Neural crest cell (in vitro differentiated cells): ENCODE data around the gene PUS3. TPM values are rescaled to one million over a fixed set of nuclear protein-coding genes. Genes with fewer than 3 reads are reported as not detected.

ENCODE experiments used
- DNase-seq: peaks from one replicate; pipeline ENCODE4 v3.0.0; 2021; ENCODE audit warnings: low read depth, mixed read lengths, low spot score
- H3K27ac Mint-ChIP-seq: one replicate; pipeline ENCODE4 v1.8.0; 2021; ENCODE audit warnings: mild to moderate bottlenecking, mixed read lengths; ENCODE audit not compliant: unreplicated experiment
- H3K27me3 Mint-ChIP-seq: 2 replicates; pipeline ENCODE4 v1.8.0; 2021; ENCODE audit warnings: low read depth, mild to moderate bottlenecking, mixed read lengths
- H3K36me3 Mint-ChIP-seq: 2 replicates; pipeline ENCODE4 v1.8.0; 2021; ENCODE audit warnings: low read depth, mild to moderate bottlenecking, mixed read lengths
- H3K4me1 Mint-ChIP-seq: 2 replicates; pipeline ENCODE4 v1.8.0; 2021; ENCODE audit warnings: mixed read lengths
- H3K4me3 Mint-ChIP-seq: one replicate; pipeline ENCODE4 v1.8.0; 2021; ENCODE audit warnings: mild to moderate bottlenecking, mixed read lengths
- H3K9me3 Mint-ChIP-seq: 2 replicates; pipeline ENCODE4 v1.8.0; 2021; ENCODE audit warnings: mixed read lengths
- total RNA-seq: library from RNA; stranded (reverse); gene quantifications from 2 replicates; pipeline ENCODE4 v1.2.1, GENCODE V29; 2021
- TF ChIP-seq, protein P1 (sequence below): fragments of 200-600 bp; sonication (generic); conservative IDR thresholded peaks from 2 replicates; pipeline ENCODE4 v1.5.0; 2021; ENCODE audit warnings: antibody characterized with exemption, mild to moderate bottlenecking

The PUS3 gene
- total RNA-seq, 1 donor from 2014 or later, result 14.9 TPM

DNA sequence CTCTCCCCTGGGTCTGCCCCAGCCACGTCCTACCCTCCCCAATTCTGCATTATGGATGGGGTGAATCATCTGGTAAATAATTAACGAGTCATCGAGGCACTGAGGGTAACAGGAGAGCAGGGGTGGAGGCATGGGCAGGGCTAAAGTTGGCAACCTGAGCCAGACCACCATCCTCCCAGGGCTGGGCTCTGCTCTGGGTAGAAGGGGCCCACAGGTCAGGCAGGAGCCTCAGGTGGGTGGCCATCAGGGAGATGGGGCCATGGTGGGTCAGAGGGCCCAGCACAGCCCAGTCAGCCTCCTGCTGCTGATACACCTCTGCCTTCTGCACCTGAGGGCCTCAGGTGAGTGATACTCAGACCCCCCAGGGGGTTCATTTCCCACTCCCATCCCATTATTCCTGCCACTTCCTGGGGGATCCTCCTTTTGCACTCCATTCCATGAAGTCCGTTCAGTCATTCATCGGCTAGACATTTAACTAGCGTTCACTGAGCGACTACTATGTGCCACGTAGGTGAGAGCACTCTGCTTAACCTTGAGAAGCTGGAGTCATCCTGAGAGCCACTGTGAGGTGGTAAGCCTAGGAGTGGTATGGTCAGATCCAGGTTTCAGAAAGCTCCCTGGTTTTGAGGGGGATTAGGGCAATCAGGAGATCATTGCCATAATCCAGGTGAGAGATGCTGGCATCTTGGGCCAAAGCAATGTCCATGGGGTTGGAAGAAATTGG lies 43.0 kb upstream of the PUS3 start, which contains the start of gene VSIG10L2:
TSS of gene VSIG10L2 (plus strand) at position 248 of the 724 bp plus-strand sequence. CDS start at position 260, 12 bp downstream.
- DNase-seq, result no peak

DNA sequence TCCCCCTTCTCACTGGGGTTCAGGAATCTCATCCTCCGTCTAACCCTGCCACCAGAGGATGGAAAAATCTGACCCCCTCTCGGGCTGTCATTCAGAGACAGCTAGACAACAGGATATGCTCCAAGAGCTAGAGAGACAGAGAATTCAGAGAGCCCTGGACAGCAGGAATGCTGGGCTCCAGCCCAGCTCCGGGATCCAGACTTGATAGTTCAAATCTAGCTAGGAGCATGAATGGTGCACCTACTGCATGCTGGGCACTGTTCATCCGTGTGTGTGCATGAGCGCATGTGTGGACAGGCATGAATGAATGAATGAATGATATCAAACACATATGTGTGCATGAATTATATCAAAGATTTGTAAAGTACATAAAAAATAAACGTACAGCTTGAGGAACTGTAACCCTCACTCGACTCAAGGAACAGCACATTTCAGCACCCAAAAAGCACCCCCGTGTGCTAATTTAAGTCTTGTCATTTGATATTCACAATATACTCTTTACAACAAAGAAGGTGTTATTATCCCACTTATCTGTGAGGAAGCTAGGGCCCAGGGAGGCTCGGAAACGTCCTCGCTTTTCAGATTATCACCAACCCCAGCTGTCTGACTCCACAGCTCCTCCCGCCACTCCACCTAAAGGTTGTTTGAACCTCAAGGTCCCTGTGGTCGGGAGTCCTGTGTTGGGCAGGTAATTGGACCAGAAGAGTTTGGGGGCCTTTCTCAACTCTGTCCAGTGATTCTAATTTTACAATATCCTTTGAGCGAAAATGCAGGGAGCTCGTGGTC lies 42.2 kb upstream of the PUS3 start:
- Mint-ChIP-seq H3K4me1 (peaks cover 6% of the 10 kb centered on the region), H3K4me3 (no peak overlapping the region), H3K27ac (no peak overlapping the region), H3K27me3 (peaks cover 25% of the 10 kb centered on the region), H3K36me3 (no peaks in the 10 kb centered on the region), H3K9me3 (no peaks in the 10 kb centered on the region)
- TF ChIP-seq, protein P1, sequence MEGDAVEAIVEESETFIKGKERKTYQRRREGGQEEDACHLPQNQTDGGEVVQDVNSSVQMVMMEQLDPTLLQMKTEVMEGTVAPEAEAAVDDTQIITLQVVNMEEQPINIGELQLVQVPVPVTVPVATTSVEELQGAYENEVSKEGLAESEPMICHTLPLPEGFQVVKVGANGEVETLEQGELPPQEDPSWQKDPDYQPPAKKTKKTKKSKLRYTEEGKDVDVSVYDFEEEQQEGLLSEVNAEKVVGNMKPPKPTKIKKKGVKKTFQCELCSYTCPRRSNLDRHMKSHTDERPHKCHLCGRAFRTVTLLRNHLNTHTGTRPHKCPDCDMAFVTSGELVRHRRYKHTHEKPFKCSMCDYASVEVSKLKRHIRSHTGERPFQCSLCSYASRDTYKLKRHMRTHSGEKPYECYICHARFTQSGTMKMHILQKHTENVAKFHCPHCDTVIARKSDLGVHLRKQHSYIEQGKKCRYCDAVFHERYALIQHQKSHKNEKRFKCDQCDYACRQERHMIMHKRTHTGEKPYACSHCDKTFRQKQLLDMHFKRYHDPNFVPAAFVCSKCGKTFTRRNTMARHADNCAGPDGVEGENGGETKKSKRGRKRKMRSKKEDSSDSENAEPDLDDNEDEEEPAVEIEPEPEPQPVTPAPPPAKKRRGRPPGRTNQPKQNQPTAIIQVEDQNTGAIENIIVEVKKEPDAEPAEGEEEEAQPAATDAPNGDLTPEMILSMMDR, result no peak
- no peak for DNase-seq

More for the DNA sequence above, 43.0 kb upstream of the PUS3 start, which contains the start of gene VSIG10L2:
- TF ChIP-seq, protein P1, result no peak
- no peaks in the 10 kb centered on the region for H3K9me3 Mint-ChIP-seq
- H3K27ac Mint-ChIP-seq, result no peak within 1 kb of the TSS
- H3K4me1 Mint-ChIP-seq, result peaks cover 6% of the 10 kb centered on the region
- no peak within 1 kb of the TSS for H3K4me3 Mint-ChIP-seq
- no peaks in the 10 kb centered on the region for H3K36me3 Mint-ChIP-seq
- peaks cover 25% of the 10 kb centered on the region for H3K27me3 Mint-ChIP-seq

DNA sequence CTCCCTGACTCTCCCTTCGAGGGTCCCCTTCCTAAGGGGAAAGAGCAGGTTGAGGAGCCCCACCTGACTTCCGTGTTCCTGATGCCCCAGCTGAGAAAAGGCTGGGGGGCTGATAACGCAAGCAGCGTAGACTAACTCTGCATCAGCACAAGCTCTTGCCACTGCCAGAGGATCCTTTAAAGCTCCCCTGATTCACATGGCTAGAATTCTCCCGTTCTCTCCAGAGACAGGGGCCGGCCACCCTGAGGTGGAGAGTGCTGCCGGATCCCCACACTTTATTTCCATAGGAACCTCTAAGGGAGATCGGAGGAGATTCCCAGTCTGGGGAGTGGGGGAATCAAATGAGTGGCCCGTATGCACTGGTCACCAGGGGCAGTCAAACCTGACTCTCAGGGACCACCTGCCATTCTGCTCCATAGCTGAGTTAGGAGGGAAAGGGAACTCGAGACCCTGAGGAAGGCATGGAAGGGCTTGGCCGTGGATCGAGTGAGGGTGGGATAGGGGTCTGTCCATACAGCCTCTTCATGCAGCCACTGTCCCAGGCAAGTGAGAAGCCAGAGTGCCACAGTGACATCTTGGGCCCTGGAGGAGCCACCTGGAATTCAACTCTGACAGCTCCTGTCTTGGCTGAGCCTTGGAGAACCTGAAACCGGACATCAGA lies 41.5 kb upstream of the PUS3 start:
- H3K36me3 Mint-ChIP-seq, result no peaks in the 10 kb centered on the region
- peaks cover 6% of the 10 kb centered on the region for H3K4me1 Mint-ChIP-seq
- TF ChIP-seq, protein P1, result no peak
- peak overlapping the region; percentile 22 for H3K27ac Mint-ChIP-seq
- H3K4me3 Mint-ChIP-seq, result no peak overlapping the region
- H3K27me3 Mint-ChIP-seq, result peaks cover 25% of the 10 kb centered on the region
- no peak for DNase-seq
- H3K9me3 Mint-ChIP-seq, result no peaks in the 10 kb centered on the region

DNA sequence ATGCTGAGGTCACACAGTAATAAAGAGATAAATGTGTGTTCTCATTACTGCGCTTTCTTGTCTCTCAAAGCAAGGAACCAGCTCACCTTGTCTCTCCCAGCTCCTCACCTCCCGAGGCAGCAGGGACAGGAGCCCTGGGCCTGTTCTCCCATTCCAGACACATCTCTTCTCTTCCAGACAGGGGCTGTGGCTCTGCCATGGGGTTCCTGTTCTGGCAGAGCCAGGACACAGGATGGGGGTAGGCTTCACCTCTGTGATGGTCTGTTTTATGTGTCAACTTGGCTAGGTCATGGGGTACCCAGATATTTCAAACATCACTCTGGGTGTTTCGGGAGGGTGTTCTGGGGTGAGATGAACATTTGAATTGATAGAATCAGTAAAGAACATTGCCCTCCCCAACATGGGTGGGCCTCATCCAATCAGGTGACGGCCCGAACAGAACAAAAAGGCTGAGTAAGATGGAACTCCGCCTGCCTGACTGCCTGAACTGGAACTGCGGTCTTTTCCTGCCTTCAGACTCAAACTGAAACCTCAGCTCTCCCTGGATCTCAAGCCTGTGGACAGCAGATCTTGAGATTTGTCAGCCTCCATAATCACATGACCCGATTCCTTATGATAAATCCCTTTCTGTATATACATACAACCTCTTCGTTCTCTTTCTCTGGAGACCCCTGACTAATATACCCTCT lies 40.8 kb upstream of the PUS3 start:
- H3K4me1 Mint-ChIP-seq, result peaks cover 8% of the 10 kb centered on the region
- H3K27ac Mint-ChIP-seq, result peak overlapping the region; percentile 22
- no peaks in the 10 kb centered on the region for H3K36me3 Mint-ChIP-seq

More for the DNA sequence above, 40.8 kb upstream of the PUS3 start:
- H3K9me3 Mint-ChIP-seq, result no peaks in the 10 kb centered on the region
- H3K27me3 Mint-ChIP-seq, result peaks cover 25% of the 10 kb centered on the region
- TF ChIP-seq, protein P1, result no peak
- DNase-seq, result no peak
- no peak overlapping the region for H3K4me3 Mint-ChIP-seq
